MCF 10A (cell line): ENCODE results near the gene DTHD1. TPM values are rescaled to one million over a fixed set of nuclear protein-coding genes. Genes with fewer than 3 reads are reported as not detected.

Source experiments
- BruUV-seq: library from RNA; stranded (reverse); fragments of 400-500 nt; replicated peaks from 2 replicates; lab custom pipeline; 2021; lab: Mats Ljungman, UMichigan
- CTCF ChIA-PET: fragments of 300-600 bp; sonication (Branson Sonifier 250); formaldehyde crosslinking; extraction: SDS; loops from one replicate; lab custom pipeline; 2021; ENCODE audit warnings: antibody characterized with exemption, inconsistent platforms; lab: Yijun Ruan, JAX
- POLR2A ChIA-PET: fragments of 300-600, 350-650 bp; sonication (Branson Sonifier 250); formaldehyde crosslinking; extraction: SDS; loops from one replicate; lab custom pipeline; 2020; ENCODE audit warnings: antibody characterized with exemption, inconsistent platforms; lab: Yijun Ruan, JAX
- DNase-seq: peaks from one replicate; pipeline ENCODE4 v3.0.0-alpha.2; 2018; ENCODE audit not compliant: unreplicated experiment
- H3K27ac Mint-ChIP-seq: one replicate; pipeline ENCODE4 v1.8.0; 2022; ENCODE audit warnings: mild to moderate bottlenecking, low read depth, mixed read lengths; ENCODE audit not compliant: unreplicated experiment
- H3K27me3 Mint-ChIP-seq: one replicate; pipeline ENCODE4 v1.8.0; 2022; ENCODE audit warnings: mixed read lengths; ENCODE audit not compliant: insufficient read depth, unreplicated experiment
- H3K36me3 Mint-ChIP-seq: one replicate; pipeline ENCODE4 v1.8.0; 2022; ENCODE audit warnings: mild to moderate bottlenecking, moderate library complexity, mixed read lengths; ENCODE audit not compliant: insufficient read depth, unreplicated experiment
- H3K4me1 Mint-ChIP-seq: one replicate; pipeline ENCODE4 v1.8.0; 2022; ENCODE audit warnings: mixed read lengths; ENCODE audit not compliant: insufficient read depth, unreplicated experiment
- H3K4me3 Mint-ChIP-seq: one replicate; pipeline ENCODE4 v1.8.0; 2022; ENCODE audit warnings: mild to moderate bottlenecking, moderate library complexity, mixed read lengths; ENCODE audit not compliant: unreplicated experiment
- H3K9me3 Mint-ChIP-seq: one replicate; pipeline ENCODE4 v1.8.0; 2022; ENCODE audit warnings: mixed read lengths; ENCODE audit not compliant: unreplicated experiment
- CTCF ChIP-seq: fragments of 200-600 bp; IDR thresholded peaks from one replicate; pipeline ENCODE4 v1.8.0; 2022; ENCODE audit warnings: antibody characterized with exemption, mild to moderate bottlenecking; ENCODE audit not compliant: unreplicated experiment
- intact Hi-C: fragments of 100-400 bp; cut with micrococcal nuclease; formaldehyde crosslinking; loops from 2 replicates; pipeline ENCODE4 v1.14.1; 2022
- total RNA-seq: library from RNA; stranded (reverse); gene quantifications from 2 replicates; pipeline ENCODE4 v1.2.3, GENCODE V29; 2022

DTHD1 gene
- total RNA-seq, 1 experiment from 2014 or later = not detected

GRCh38 chr4:36312511-36312910 lies 31.1 kb downstream of the DTHD1 start:
- POLR2A ChIA-PET = no interaction called here
- no peak for TF ChIP-seq CTCF
- BruUV-seq = no TSS peak

GRCh38 chr4:36313301-36313700 lies 31.9 kb downstream of the DTHD1 start:
- no peaks in the 10 kb centered on the region for H3K27me3 Mint-ChIP-seq
- no peaks in the 10 kb centered on the region for H3K9me3 Mint-ChIP-seq
- no peak overlapping the region for H3K4me3 Mint-ChIP-seq
- H3K36me3 Mint-ChIP-seq = peaks cover 5% of the 10 kb centered on the region
- POLR2A ChIA-PET = no interaction called here
- TF ChIP-seq CTCF = no peak
- no peak for DNase-seq
- no peaks in the 10 kb centered on the region for H3K4me1 Mint-ChIP-seq
- CTCF ChIA-PET = interaction anchor here (0.6 kb wide), 1 partner anchor 13 kb away, joined by 3 read pairs; no protein-coding TSS in a partner anchor
- no TSS peak for BruUV-seq
- intact Hi-C loops = no loop called here
- H3K27ac Mint-ChIP-seq = no peak overlapping the region

More at GRCh38 chr4:36312511-36312910, 31.1 kb downstream of the DTHD1 start:
- Mint-ChIP-seq H3K27me3 (no peaks in the 10 kb centered on the region), H3K27ac (no peak overlapping the region), H3K9me3 (no peaks in the 10 kb centered on the region), H3K4me3 (no peak overlapping the region), H3K4me1 (no peaks in the 10 kb centered on the region), H3K36me3 (peaks cover 2% of the 10 kb centered on the region)
- intact Hi-C loops = no loop called here
- DNase-seq = no peak
- CTCF ChIA-PET = interaction anchor here (0.6 kb wide), 1 partner anchor 1312 kb away, joined by 4 read pairs; no protein-coding TSS in a partner anchor

- CTCF ChIA-PET = interaction anchor here (0.6 kb wide), 1 partner anchor 14 kb away, joined by 3 read pairs; no protein-coding TSS in a partner anchor
- H3K27ac Mint-ChIP-seq = no peak overlapping the region
- BruUV-seq = no TSS peak
These were observed 32.3 kb downstream of the DTHD1 start for GRCh38 chr4:36313703-36314102.

GRCh38 chr4:36316607-36317006 lies 35.2 kb downstream of the DTHD1 start:
- no peak overlapping the region for H3K27ac Mint-ChIP-seq
- no peak overlapping the region for H3K4me3 Mint-ChIP-seq
- POLR2A ChIA-PET = no interaction called here
- no peaks in the 10 kb centered on the region for H3K4me1 Mint-ChIP-seq
- intact Hi-C loops = no loop called here
- no peaks in the 10 kb centered on the region for H3K9me3 Mint-ChIP-seq
- CTCF ChIA-PET = no interaction called here
- BruUV-seq = no TSS peak
- no peak for DNase-seq
- no peak for TF ChIP-seq CTCF
- H3K27me3 Mint-ChIP-seq = no peaks in the 10 kb centered on the region
- peaks cover 5% of the 10 kb centered on the region for H3K36me3 Mint-ChIP-seq

More at GRCh38 chr4:36313703-36314102, 32.3 kb downstream of the DTHD1 start:
- DNase-seq = no peak
- no peaks in the 10 kb centered on the region for H3K4me1 Mint-ChIP-seq
- POLR2A ChIA-PET = no interaction called here
- peaks cover 5% of the 10 kb centered on the region for H3K36me3 Mint-ChIP-seq
- no peaks in the 10 kb centered on the region for H3K27me3 Mint-ChIP-seq
- TF ChIP-seq CTCF = no peak
- H3K4me3 Mint-ChIP-seq = no peak overlapping the region
- intact Hi-C loops = no loop called here
- no peaks in the 10 kb centered on the region for H3K9me3 Mint-ChIP-seq
